Stimulated activated CD8-positive, alpha-beta memory T cell treated with anti-CD3 and anti-CD28 coated beads, Interleukin-4, amount 100 ng/mL, for 24 hours (primary cell): ENCODE results near the gene PCDHB12.
"Not testable (repeated sequence)": the region's sequence is repeated elsewhere in the genome, so short reads cannot be mapped to it uniquely, and the experiment has no call there.

ENCODE experiments used
- DNase-seq: peaks from one replicate; pipeline ENCODE4 v3.0.0-alpha.2; 2020; ENCODE audit warnings: low read depth

The PCDHB12 gene

GRCh38 chr5:141210281-141210680 is 1.8 kb downstream of the PCDHB12 start:
- not testable (repeated sequence) for DNase-seq

DNA sequence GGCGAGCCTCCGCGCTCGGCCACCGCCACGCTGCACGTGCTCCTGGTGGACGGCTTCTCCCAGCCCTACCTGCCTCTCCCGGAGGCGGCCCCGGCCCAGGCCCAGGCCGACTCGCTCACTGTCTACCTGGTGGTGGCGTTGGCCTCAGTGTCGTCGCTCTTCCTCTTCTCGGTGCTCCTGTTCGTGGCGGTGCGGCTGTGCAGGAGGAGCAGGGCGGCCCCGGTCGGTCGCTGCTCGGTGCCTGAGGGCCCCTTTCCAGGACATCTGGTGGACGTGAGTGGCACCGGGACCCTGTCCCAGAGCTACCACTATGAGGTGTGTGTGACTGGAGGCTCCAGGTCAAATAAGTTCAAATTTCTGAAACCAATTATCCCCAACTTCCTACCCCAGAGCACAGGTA is 2.3 kb downstream of the PCDHB12 start:
- not testable (repeated sequence) for DNase-seq

- DNase-seq: not testable (repeated sequence)
Measured at GRCh38 chr5:141213656-141214339, 5.3 kb downstream of the PCDHB12 start, which contains the start of gene PCDHB13. TSS of gene PCDHB13 (plus strand) at chr5:141213919. CDS start at chr5:141214124, 205 bp downstream.

DNA sequence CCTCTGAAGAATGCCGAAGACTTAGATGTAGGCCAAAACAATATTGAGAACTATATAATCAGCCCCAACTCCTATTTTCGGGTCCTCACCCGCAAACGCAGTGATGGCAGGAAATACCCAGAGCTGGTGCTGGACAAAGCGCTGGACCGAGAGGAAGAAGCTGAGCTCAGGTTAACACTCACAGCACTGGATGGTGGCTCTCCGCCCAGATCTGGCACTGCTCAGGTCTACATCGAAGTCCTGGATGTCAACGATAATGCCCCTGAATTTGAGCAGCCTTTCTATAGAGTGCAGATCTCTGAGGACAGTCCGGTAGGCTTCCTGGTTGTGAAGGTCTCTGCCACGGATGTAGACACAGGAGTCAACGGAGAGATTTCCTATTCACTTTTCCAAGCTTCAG is 6.1 kb downstream of the PCDHB12 start:
- not testable (repeated sequence) for DNase-seq

- not testable (repeated sequence) for DNase-seq
Measured at GRCh38 chr5:141215504-141215903, 7.0 kb downstream of the PCDHB12 start.

- not testable (repeated sequence) for DNase-seq
Measured at GRCh38 chr5:141216035-141216434, 7.5 kb downstream of the PCDHB12 start.

GRCh38 chr5:141223112-141223783 is 14.7 kb downstream of the PCDHB12 start, which contains the start of gene PCDHB14:
TSS of gene PCDHB14 (plus strand) at chr5:141223343. CDS start at chr5:141223506, 163 bp downstream.
- no peak for DNase-seq

GRCh38 chr5:141224844-141225243 is 16.3 kb downstream of the PCDHB12 start:
- not testable (repeated sequence) for DNase-seq

GRCh38 chr5:141225421-141225820 is 16.9 kb downstream of the PCDHB12 start:
- not testable (repeated sequence) for DNase-seq

DNA sequence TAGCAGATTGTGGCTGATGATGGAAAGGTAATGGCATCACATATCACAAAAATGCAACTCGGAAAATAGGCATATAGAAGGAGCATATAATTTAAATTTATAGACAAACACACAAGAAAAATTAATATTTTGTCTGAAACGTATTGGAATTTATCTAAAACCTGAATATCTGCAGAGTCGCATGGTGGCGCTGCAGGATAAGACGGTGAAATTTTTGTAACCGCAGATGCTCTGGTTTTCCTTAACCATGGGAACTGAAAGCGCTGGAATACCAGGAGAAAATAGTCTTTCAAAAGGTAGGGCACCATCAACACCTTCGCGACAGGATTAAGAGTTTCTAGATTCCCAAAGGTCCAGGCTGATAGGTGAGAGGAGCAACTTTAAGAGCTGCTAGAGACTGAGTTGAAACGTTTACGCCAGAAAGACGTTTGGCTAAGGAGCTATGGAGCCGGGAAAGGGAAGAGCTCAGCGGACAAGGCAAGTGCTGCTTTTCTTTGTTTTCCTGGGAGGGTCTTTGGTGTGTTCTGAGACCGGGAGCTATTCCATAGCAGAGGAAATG is 25.7 kb downstream of the PCDHB12 start:
- no peak for DNase-seq

- DNase-seq: not testable (repeated sequence)
Measured at GRCh38 chr5:141235922-141236321, 27.4 kb downstream of the PCDHB12 start.

DNA sequence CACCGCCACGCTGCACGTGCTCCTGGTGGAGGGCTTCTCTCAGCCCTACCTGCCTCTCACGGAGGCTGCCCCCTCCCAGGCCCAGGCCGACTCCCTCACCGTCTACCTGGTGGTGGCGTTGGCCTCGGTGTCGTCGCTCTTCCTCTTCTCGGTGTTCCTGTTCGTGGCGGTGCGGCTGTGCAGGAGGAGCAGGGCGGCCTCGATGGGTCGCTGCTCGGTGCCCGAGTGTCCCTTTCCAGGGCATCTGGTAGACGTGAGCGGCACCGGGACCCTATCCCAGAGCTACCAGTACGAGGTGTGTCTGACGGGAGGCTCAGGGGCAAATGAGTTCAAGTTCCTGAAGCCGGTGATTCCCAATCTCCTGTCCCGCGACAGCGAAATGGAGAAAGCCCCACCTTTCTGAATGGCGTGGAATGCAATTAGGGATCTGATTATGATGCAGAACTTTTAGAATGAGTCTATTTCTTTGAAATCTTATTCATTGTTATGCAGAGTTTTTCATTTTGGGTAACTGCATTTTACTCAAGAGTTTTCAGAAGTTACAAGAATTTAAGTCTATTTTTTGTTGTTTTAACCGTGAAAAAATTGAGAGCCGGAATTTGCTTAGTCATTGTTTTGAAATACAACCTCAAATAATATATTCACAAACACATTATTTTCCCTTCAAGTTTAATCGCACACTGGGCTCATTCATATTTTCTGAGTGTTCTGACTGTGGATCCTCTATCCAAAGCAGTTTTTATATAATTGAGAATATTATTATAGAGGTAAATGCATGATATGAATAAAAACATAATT is 28.2 kb downstream of the PCDHB12 start:
- no peak for DNase-seq

GRCh38 chr5:141241496-141241895 is 33.0 kb downstream of the PCDHB12 start:
- DNase-seq: no peak

- DNase-seq: no peak
Measured at GRCh38 chr5:141245250-141245717, 36.8 kb downstream of the PCDHB12 start, which contains the start of gene PCDHB15. TSS of gene PCDHB15 (plus strand) at chr5:141245395. CDS start at chr5:141245579, 184 bp downstream.

DNA sequence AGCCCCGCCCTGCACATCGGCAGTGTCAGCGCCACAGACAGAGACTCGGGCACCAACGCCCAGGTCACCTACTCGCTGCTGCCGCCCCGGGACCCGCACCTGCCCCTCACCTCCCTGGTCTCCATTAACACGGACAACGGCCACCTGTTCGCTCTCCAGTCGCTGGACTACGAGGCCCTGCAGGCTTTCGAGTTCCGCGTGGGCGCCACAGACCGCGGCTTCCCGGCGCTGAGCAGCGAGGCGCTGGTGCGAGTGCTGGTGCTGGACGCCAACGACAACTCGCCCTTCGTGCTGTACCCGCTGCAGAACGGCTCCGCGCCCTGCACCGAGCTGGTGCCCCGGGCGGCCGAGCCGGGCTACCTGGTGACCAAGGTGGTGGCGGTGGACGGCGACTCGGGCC is 38.5 kb downstream of the PCDHB12 start:
- DNase-seq: not testable (repeated sequence)

DNA sequence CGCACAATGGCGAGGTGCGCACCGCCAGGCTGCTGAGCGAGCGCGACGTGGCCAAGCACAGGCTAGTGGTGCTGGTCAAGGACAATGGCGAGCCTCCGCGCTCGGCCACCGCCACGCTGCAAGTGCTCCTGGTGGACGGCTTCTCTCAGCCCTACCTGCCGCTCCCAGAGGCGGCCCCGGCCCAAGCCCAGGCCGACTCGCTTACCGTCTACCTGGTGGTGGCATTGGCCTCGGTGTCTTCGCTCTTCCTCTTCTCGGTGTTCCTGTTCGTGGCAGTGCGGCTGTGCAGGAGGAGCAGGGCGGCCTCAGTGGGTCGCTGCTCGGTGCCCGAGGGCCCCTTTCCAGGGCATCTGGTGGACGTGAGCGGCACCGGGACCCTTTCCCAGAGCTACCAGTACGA is 38.9 kb downstream of the PCDHB12 start:
- DNase-seq: not testable (repeated sequence)

DNA sequence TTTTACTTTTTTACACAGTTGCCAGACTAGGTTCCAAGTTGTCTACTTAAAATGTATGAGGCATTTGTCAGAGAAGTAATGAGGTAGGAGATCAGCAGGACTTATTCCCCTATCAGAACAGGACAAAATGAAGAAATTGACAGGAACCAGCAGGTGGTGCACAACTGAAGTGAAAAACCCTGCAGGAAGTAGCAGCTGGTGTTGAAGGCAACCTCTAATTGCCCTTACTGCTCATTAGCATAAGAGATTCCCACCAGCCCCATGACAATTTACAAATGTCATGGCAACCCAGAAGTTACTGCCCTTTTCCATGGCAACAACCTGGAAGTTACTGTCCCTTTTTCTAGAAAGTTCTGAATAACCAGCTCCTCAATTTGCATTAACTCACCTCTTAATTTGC is 42.1 kb downstream of the PCDHB12 start:
- no peak for DNase-seq

DNA sequence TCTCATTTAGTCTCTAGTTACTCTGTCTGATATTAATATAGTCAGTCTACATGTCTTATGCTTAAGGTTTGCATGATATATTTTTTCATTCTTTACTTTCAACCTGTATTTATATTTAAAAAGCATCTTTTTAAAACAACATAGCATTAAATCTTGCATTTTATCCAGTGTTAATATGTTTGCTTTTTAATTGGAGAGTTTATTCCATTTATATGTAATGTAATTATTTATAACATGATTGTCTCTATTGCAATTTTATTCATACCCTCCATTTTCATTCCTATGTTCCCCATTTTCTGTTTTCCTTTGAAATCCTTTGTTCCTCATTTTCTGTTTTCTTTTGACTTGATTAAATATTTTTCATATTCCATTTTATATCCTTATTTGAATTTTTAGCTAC is 49.9 kb downstream of the PCDHB12 start:
- no peak for DNase-seq

GRCh38 chr5:141258948-141259347 is 50.4 kb downstream of the PCDHB12 start:
- DNase-seq: no peak

DNA sequence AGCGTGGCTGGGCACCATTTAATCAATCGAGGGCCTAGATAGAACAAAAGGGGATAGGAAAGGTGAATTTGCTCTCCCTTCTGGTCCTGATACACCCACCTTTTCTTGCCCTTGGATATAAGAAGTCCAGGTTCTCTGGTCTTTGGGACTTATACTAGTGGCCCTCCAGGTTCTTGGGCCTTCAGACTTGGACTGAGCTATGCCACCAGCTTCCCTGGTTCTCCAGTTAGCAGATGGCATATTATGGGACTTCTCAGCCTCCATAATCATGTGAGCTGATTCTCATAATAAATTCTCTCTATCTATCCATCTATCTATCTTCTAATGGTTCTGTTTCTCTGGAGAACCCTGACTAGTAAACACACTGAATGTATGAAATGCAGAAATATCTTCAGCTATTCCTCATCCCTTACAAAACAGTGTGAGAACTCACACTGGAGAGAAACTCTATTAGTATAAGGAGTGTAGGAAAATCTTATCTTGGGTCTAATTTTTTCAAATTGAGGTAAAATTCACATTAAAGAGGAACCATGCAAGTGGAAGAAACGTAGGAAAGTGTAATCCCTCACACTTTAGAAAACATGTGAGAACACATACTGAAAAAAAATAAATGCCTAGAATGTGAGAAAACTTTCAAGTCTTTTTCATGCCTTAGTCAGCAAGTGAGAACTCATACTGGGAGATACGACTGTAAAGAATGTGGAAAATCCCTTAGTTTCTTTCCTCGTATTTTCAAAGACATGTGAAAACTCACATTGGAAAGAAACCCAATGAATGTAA is 52.1 kb downstream of the PCDHB12 start:
- DNase-seq: no peak

GRCh38 chr5:141261238-141261546 is 52.7 kb downstream of the PCDHB12 start:
- no peak for DNase-seq
